NCI-H1436 (cell line): ENCODE measurements around the gene HTR2C.
"Not testable (repeated sequence)": the region's sequence is repeated elsewhere in the genome, so short reads cannot be mapped to it uniquely, and the experiment has no call there.

Experiments used
- DNase-seq: peaks from one replicate; lab custom pipeline; 2025; lab: John Stamatoyannopoulos, UW

Gene HTR2C

GRCh38 chrX:114712466-114712865 lies 128.6 kb downstream of the HTR2C start:
- DNase-seq, result no peak

DNA sequence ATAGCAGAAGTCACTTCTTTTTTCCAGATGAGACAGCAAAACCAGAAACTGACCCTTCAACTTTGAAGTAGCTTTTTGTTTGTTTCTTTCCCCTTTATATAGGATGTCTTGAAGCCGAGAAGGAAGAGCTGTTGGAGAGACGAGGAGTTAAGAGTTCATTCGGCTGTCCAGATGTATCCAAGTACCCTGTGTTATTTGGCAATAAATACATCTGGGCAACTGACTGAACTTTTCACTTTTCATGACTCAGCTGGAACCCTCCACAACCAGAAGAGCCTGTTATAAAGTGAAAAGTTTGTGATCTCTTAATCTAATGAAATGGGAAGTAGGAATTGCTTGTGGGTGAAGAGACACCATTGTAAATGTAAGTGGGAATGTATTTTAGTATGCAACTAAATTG lies 131.2 kb downstream of the HTR2C start:
- DNase-seq, result no peak

GRCh38 chrX:114717921-114718320 lies 134.0 kb downstream of the HTR2C start:
- DNase-seq, result no peak

- DNase-seq, result no peak
These were observed 182.7 kb downstream of the HTR2C start for GRCh38 chrX:114766541-114766940.

DNA sequence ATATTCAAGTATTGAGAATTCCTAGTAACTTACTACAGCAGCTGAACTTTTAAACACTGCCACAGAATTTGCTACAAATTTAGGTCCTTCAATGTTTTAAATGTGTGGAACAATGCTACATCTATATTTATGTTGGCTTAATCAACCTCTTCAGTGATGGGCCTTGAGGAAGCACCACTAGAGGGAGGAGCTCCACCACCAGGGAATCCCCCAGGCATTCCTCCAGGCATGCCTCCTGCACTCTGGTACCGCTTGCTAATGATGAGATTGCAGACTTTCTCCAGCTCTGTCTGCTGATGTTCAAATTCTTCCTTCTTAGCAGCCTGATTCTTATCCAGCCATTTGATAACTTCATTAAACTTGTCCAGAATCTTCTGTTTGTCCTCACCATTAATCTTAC lies 190.8 kb downstream of the HTR2C start:
- no peak for DNase-seq

DNA sequence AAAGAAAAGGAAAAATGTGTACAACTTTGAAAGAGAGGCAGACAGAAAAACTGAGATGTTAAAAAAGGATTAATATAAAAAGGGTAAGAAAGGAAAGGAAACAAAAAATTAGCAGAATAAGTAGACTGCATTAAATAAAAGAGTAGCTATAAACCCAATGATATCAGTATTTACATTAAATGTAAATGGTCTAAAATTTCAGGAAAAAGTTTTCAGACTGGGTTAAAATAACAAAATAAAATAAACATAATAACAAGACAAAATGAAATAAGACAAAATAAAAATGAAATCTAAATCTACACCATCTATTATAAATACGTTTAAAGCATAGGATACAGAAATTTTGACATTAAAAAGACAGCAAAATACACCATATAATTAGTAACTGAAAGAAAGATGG lies 199.0 kb downstream of the HTR2C start:
- no peak for DNase-seq

- DNase-seq, result no peak
These were observed 203.2 kb downstream of the HTR2C start for GRCh38 chrX:114787061-114787460.

GRCh38 chrX:114797494-114797893 lies 213.6 kb downstream of the HTR2C start:
- no peak for DNase-seq

DNA sequence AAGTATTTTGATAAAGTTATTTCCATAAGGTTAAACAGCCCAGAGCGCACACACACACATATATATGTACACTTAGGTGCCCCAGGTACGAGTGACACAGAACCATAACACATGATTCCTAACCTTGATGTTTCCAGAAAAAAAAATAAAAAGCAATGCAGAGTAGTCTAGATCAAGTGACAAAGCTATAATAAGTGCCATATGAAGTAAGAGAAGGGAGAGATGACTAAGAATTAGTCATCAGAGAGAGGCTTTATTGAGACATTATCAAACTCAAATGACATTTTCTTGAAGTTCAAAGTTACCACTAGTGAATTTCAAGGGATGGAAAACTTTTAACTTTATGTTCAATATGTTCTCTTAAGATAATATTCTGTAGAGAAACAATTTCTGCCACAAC lies 215.0 kb downstream of the HTR2C start:
- no peak for DNase-seq

DNA sequence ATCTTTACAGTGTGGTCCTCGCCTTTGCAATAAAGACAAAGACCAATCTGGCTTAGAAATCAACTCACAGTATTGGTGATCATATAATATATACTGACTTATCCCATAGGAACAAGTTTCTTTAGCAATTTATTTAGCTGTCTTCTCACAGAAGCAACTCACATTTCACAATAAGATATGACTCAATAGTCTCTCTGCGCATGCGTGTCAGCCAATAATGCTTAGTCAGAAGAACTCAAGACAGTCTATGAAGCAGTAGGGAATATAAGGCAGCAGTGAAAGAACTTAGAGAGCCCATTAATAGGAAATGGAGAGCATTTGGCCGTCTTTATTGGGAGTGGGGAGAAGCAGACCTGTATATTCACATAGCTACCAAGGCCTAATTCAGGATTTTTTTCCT lies 216.8 kb downstream of the HTR2C start:
- DNase-seq, result no peak

GRCh38 chrX:114819509-114819908 lies 235.6 kb downstream of the HTR2C start:
- DNase-seq, result no peak

GRCh38 chrX:114841051-114841450 lies 257.2 kb downstream of the HTR2C start:
- DNase-seq, result no peak

DNA sequence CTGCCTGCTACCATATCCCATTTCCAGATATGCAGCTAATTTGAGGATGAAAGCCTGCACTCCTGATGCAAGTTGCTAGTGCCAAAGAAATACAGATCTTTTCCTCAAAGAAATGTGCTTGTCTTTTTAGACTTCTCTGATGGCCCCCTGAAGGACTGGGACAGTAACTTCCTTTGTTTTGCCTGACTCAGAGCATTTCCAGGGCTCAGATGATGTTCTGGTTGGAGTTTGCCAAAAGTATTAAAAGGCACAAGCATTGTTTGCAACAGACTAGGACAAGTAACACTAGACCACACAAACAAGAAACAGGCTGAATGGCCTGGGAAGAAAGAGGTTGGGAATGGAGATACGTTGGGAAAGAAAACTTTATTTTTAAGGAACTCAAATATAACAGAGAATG lies 258.3 kb downstream of the HTR2C start:
- no peak for DNase-seq

GRCh38 chrX:114889481-114889880 lies 305.6 kb downstream of the HTR2C start:
- no peak for DNase-seq

GRCh38 chrX:114903618-114904017 lies 319.7 kb downstream of the HTR2C start:
- DNase-seq, result no peak

- DNase-seq, result no peak
These were observed 321.4 kb downstream of the HTR2C start for GRCh38 chrX:114905251-114905650.

DNA sequence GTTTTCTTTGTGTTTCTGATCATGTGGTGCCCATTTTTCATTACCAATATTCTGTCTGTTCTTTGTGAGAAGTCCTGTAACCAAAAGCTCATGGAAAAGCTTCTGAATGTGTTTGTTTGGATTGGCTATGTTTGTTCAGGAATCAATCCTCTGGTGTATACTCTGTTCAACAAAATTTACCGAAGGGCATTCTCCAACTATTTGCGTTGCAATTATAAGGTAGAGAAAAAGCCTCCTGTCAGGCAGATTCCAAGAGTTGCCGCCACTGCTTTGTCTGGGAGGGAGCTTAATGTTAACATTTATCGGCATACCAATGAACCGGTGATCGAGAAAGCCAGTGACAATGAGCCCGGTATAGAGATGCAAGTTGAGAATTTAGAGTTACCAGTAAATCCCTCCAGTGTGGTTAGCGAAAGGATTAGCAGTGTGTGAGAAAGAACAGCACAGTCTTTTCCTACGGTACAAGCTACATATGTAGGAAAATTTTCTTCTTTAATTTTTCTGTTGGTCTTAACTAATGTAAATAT lies 323.2 kb downstream of the HTR2C start:
- no peak for DNase-seq

- no peak for DNase-seq
These were observed 340.5 kb downstream of the HTR2C start for GRCh38 chrX:114924423-114924822.

GRCh38 chrX:114924856-114925255 lies 341.0 kb downstream of the HTR2C start:
- DNase-seq, result no peak

GRCh38 chrX:114930227-114930626 lies 346.3 kb downstream of the HTR2C start:
- no peak for DNase-seq

DNA sequence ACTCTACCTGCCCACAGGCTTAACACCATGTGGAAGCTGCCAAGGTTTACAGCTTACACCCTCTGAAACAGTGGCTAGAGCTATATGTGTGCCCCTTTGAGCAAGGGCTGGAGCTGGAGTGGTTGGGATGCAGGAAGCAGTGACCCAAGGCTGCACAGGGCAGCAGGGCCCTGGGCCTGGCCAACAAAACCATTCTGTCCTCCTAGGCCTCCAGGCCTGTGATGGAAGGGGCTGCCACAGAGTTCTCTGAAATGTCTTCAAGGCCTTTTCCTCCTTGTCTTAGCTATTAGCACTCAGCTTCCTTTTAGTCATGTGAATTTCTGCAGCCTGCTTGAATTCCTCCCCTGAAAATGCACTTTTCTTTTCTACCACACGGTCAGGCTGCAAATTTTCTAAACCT lies 348.7 kb downstream of the HTR2C start:
- DNase-seq, result no peak

GRCh38 chrX:114933291-114933690 lies 349.4 kb downstream of the HTR2C start:
- not testable (repeated sequence) for DNase-seq

- DNase-seq, result not testable (repeated sequence)
These were observed 353.2 kb downstream of the HTR2C start for GRCh38 chrX:114937090-114937489.

DNA sequence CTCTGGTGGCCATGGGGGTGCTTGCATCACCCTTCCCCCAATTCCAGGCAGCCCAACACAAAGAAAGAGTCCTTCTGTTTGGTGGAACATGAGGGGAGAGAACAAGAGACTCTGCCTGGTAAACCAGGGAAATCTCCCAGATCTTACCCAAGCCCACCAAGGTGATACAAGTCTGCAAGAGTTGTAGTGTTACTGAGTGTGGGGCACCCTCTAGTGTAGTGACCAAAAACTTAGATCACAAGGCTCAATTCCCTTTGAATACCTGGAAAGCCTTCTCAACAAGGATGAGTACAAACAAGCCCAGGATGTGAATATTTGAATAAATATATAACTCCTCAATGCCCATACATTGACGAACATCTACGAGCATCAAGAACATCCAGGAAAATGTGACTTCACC lies 368.8 kb downstream of the HTR2C start:
- no peak for DNase-seq
